GM12878 (cell line): ENCODE data around the gene XCR1. TPM values are rescaled to one million over a fixed set of nuclear protein-coding genes. Genes with fewer than 3 reads are reported as not detected.

Experiments used
- ATAC-seq: fragments of 200-7000 bp; cut with Tn5 transposase; 3 replicates; pipeline ENCODE4 v1.9.1; 2020; ENCODE audit warnings: mild to moderate bottlenecking, moderate library complexity
- BruUV-seq: library from RNA; stranded (reverse); fragments of 400-500 nt; replicated peaks from 2 replicates; lab custom pipeline; 2021; lab: Mats Ljungman, UMichigan
- CTCF ChIA-PET: fragments of 300-600 bp; sonication (Branson Sonifier 250); formaldehyde crosslinking; extraction: SDS; loops from one replicate; lab custom pipeline; 2021; ENCODE audit warnings: inconsistent platforms; lab: Yijun Ruan, JAX
- POLR2A ChIA-PET: fragments of 350-600 bp; formaldehyde crosslinking; extraction: SDS; loops from one replicate; lab custom pipeline; 2021; ENCODE audit warnings: inconsistent platforms; lab: Charles Lee
- RAD21 ChIA-PET: fragments of 300-600 bp; sonication (Branson Sonifier 250); formaldehyde crosslinking; loops from one replicate; lab custom pipeline; 2023; ENCODE audit warnings: antibody characterized with exemption; ENCODE audit not compliant: unreplicated experiment; lab: Charles Lee
- SMC1A ChIA-PET: fragments of 300-600 bp; sonication (Branson Sonifier 250); formaldehyde crosslinking; loops from one replicate; lab custom pipeline; 2023; ENCODE audit not compliant: unreplicated experiment, uncharacterized antibody; lab: Charles Lee
- DNase-seq: peaks from one replicate; pipeline ENCODE4 v3.0.0-alpha.2; 2011; ENCODE audit warnings: low read depth, low spot score
- FAIRE-seq: peaks from 3 replicates; lab custom pipeline; 2011; peaks lifted over from hg19 to GRCh38; lab: Jason Lieb, UNC
- H2AFZ ChIP-seq: 2 replicates; pipeline ENCODE4 v1.6.0; 2011; ENCODE audit warnings: low read depth, low read length, control low read depth; ENCODE audit not compliant: control insufficient read depth
- H3K27ac ChIP-seq: 2 replicates; pipeline ENCODE4 v1.5.1; 2011; ENCODE audit warnings: control low read depth; ENCODE audit not compliant: control insufficient read depth, insufficient read depth
- H3K27me3 ChIP-seq, 2 experiments: replicated peaks in 1 of 2; 2 replicates each; pipeline versions ENCODE4 v1.6.0 to v1.6.1; 2011; ENCODE audit warnings: low read length in 1 of 2; ENCODE audit not compliant: control insufficient read depth in 2 of 2, insufficient read depth in 2 of 2
- H3K36me3 ChIP-seq, 2 experiments: 2 replicates each; pipeline ENCODE4 v1.5.1; 2011; ENCODE audit warnings: low read length in 1 of 2; ENCODE audit not compliant: control insufficient read depth in 2 of 2, insufficient read depth in 2 of 2
- H3K4me1 ChIP-seq: 2 replicates; pipeline ENCODE4 v1.6.1; 2011; ENCODE audit warnings: mild to moderate bottlenecking, low read length, moderate library complexity, mixed read lengths; ENCODE audit not compliant: control insufficient read depth, insufficient read depth
- H3K4me2 ChIP-seq: 2 replicates; pipeline ENCODE4 v1.6.0; 2011; ENCODE audit warnings: control low read depth; ENCODE audit not compliant: control insufficient read depth, insufficient read depth
- H3K4me3 ChIP-seq: fragments of 200-600 bp; sonication (generic); 2 replicates; pipeline ENCODE4 v1.5.1; 2016
- H3K79me2 ChIP-seq: 2 replicates; pipeline ENCODE4 v1.6.0; 2011; ENCODE audit warnings: low read length; ENCODE audit not compliant: control insufficient read depth, insufficient read depth
- H3K9ac ChIP-seq: 2 replicates; pipeline ENCODE4 v1.8.0; 2011; ENCODE audit warnings: low read length, control low read depth, mixed read lengths; ENCODE audit not compliant: control insufficient read depth, insufficient read depth
- H3K9me3 ChIP-seq: replicated peaks from 3 replicates; pipeline ENCODE4 v1.5.1; 2011; ENCODE audit warnings: mild to moderate bottlenecking, low read length; ENCODE audit not compliant: control insufficient read depth, insufficient read depth
- H4K20me1 ChIP-seq: 2 replicates; pipeline ENCODE4 v1.6.0; 2011; ENCODE audit not compliant: control insufficient read depth, insufficient read depth
- CHD2 ChIP-seq: IDR thresholded peaks from 2 replicates; pipeline ENCODE4 v1.6.1; 2011; ENCODE audit warnings: low read depth, low read length, improper control_type of control experiment, borderline replicate concordance
- CREM ChIP-seq: IDR thresholded peaks from 2 replicates; pipeline ENCODE4 v1.6.1; 2014; ENCODE audit warnings: antibody characterized with exemption, low read depth
- FOXM1 ChIP-seq: IDR thresholded peaks from 2 replicates; pipeline ENCODE4 v1.6.1; 2012; ENCODE audit warnings: low read depth, mild to moderate bottlenecking, inconsistent platforms, low read length, moderate library complexity
- GATAD2B ChIP-seq: fragments of 450-650 bp; conservative IDR thresholded peaks from 2 replicates; pipeline ENCODE4 v1.6.1; 2017; ENCODE audit warnings: low read depth, mild to moderate bottlenecking, moderate library complexity
- IKZF1 ChIP-seq: fragments of 450-650 bp; conservative IDR thresholded peaks from 2 replicates; pipeline ENCODE4 v1.6.1; 2017; ENCODE audit warnings: antibody characterized with exemption, mild to moderate bottlenecking
- MEF2A ChIP-seq: IDR thresholded peaks from 2 replicates; pipeline ENCODE4 v1.6.1; 2011; ENCODE audit warnings: low read depth, mild to moderate bottlenecking, low read length, moderate library complexity; ENCODE audit not compliant: insufficient read depth
- MEF2B ChIP-seq: fragments of 450-650 bp; IDR thresholded peaks from 2 replicates; pipeline ENCODE4 v1.6.1; 2018; ENCODE audit warnings: mild to moderate bottlenecking, moderate library complexity; ENCODE audit not compliant: partially characterized antibody, poor library complexity, severe bottlenecking
- NFYA ChIP-seq: IDR thresholded peaks from 2 replicates; pipeline ENCODE4 v1.6.1; 2011; ENCODE audit warnings: low read depth, mild to moderate bottlenecking, low read length, improper control_type of control experiment, borderline replicate concordance
- POU2F2 ChIP-seq: IDR thresholded peaks from 3 replicates; pipeline ENCODE4 v1.6.1; 2011; ENCODE audit warnings: low read depth, mild to moderate bottlenecking, low read length, borderline replicate concordance
- RBBP5 ChIP-seq: fragments of 200-600 bp; sonication (generic); conservative IDR thresholded peaks from 2 replicates; pipeline ENCODE4 v1.6.1; 2016
- RELA ChIP-seq: fragments of 450-650 bp; IDR thresholded peaks from 2 replicates; pipeline ENCODE4 v1.8.0; 2014; ENCODE audit warnings: borderline replicate concordance; ENCODE audit not compliant: partially characterized antibody
- RUNX3 ChIP-seq: IDR thresholded peaks from 2 replicates; pipeline ENCODE4 v1.6.1; 2012; ENCODE audit warnings: low read length, inconsistent platforms
- SIX5 ChIP-seq: IDR thresholded peaks from 2 replicates; pipeline ENCODE4 v1.6.1; 2011; ENCODE audit warnings: mild to moderate bottlenecking, low read depth, low read length, moderate library complexity; ENCODE audit not compliant: severe bottlenecking
- STAT1 ChIP-seq: fragments of 450-650 bp; conservative IDR thresholded peaks from 2 replicates; pipeline ENCODE4 v1.6.1; 2014; ENCODE audit warnings: antibody characterized with exemption, mild to moderate bottlenecking
- SUPT20H ChIP-seq: IDR thresholded peaks from 2 replicates; pipeline ENCODE4 v1.6.1; 2011; ENCODE audit warnings: low read depth, mild to moderate bottlenecking, low read length, moderate library complexity, borderline replicate concordance; ENCODE audit not compliant: control insufficient read depth
- WGBS: methylation state at CpG from one replicate; pipeline ENCODE4 v1.1.6; 2016; ENCODE audit warnings: low lambda C conversion rate; ENCODE audit not compliant: insufficient replicate concordance, insufficient coverage; ENCODE audit errors: missing lambda C conversion rate; 5-methylcytosine and 5-hydroxymethylcytosine counted together
- in situ Hi-C: fragments of 300-500 bp; cut with MboI; formaldehyde crosslinking; loops from 9 replicates; pipeline ENCODE4 v1.14.3; 2018; ENCODE audit warnings: mixed read lengths
- intact Hi-C: fragments of 100-400 bp; cut with micrococcal nuclease; formaldehyde crosslinking; loops from one replicate; pipeline ENCODE4 v1.14.2; 2022; ENCODE audit not compliant: unreplicated experiment
- polyA plus RNA-seq, 11 experiments: library from polyadenylated mRNA; depleted of rRNA in 4 of 11; unstranded in 6 of 11; stranded (reverse) in 5 of 11; fragments of >200 nt; fragmentation: Nextera tagmentation in 4 of 11; fragmentation: Illumina TruSeq in 1 of 11; extraction: Ambion mirVana in 4 of 11; extraction: Trizol in 1 of 11; gene quantifications; 1 replicate in 1 of 11; 2 replicates in 10 of 11; pipeline versions ENCODE4 v1.2.1 to v1.2.3, GENCODE V29; 2011 to 2016; ENCODE audit warnings: inconsistent platforms in 2 of 11, missing spikeins in 2 of 11, low read depth in 1 of 11
- total RNA-seq, 4 experiments: library from RNA; depleted of rRNA in 3 of 4; stranded (reverse); fragments of >200 nt in 3 of 4; fragmentation: Illumina TruSeq in 1 of 4; extraction: Trizol in 1 of 4; gene quantifications; 2 replicates each; pipeline versions ENCODE4 v1.2.1 to v1.2.3, GENCODE V29; 2013 to 2021

Gene XCR1
- total and polyA plus RNA-seq, 10 of the 15 experiments (the other 5 are each of a cell fraction or from before 2014, with no cell fraction given) = 0.02 to 0.29 (median 0.13) TPM; not detected in 2

- Histone ChIP-seq H4K20me1 (no peaks in the 10 kb centered on the region), H2AFZ (no peak overlapping the region), H3K4me2 (peak overlapping the region; percentile 84), H3K4me3 (peak overlapping the region; percentile 16; the same call in 1 of the 2 replicates), H3K36me3 (no peaks in the 10 kb centered on the region), H3K9ac (no peak overlapping the region), H3K27ac (peak overlapping the region; percentile 37; the same call in 1 of the 2 replicates), H3K9me3 (no peaks in the 10 kb centered on the region), H3K4me1 (peaks cover 30% of the 10 kb centered on the region), H3K27me3 (no peaks in the 10 kb centered on the region), H3K79me2 (peaks cover 16% of the 10 kb centered on the region)
- 66% methylated on average over 2 of the region's 2 CpGs for WGBS
- DNase-seq (no peak), FAIRE-seq (no peak), ATAC-seq (no peak)
- in situ Hi-C loops (no loop called here), intact Hi-C loops (no loop called here)
- BruUV-seq = no TSS peak
- ChIA-PET SMC1A (interaction anchor here (0.8 to 5.7 kb wide), 13 partner anchors 10 to 376 kb away, joined by 3 to 35 read pairs (median 4); no protein-coding TSS in a partner anchor), CTCF (interaction anchor here (0.6 to 5.2 kb wide), 4 partner anchors 32 to 85 kb away, joined by 3 to 40 read pairs (median 14); no protein-coding TSS in a partner anchor), POLR2A (interaction anchor here (0.6 to 0.9 kb wide), 2 partner anchors 13 to 39 kb away, joined by 3 to 4 read pairs; no protein-coding TSS in a partner anchor), RAD21 (interaction anchor here (0.7 to 5.0 kb wide), 10 partner anchors 13 to 215 kb away, joined by 3 to 32 read pairs (median 5); partner anchors contain the start of gene CCR1)
- TF ChIP-seq RELA = no peak
- TF ChIP-seq IKZF1 = 0 out of 2 replicates have a peak, but pooled peaks have one; percentile 2
- TF ChIP-seq RUNX3 = peak; percentile 26; the same call in 1 of the 2 replicates
Measured at GRCh38 chr3:45992821-45993221, 34.5 kb downstream of the XCR1 start.

GRCh38 chr3:45992133-45992729 lies 35.1 kb downstream of the XCR1 start:
- BruUV-seq = no TSS peak
- SMC1A ChIA-PET = interaction anchor here (0.7 to 5.7 kb wide), 11 partner anchors 10 to 884 kb away, joined by 3 to 35 read pairs (median 4); no protein-coding TSS in a partner anchor
- peaks cover 16% of the 10 kb centered on the region for H3K79me2 ChIP-seq
- in situ Hi-C loops (no loop called here), intact Hi-C loops (no loop called here)
- RAD21 ChIA-PET = interaction anchor here (0.7 to 5.0 kb wide), 7 partner anchors 12 to 85 kb away, joined by 3 to 32 read pairs (median 6); no protein-coding TSS in a partner anchor
- 43% methylated on average over 2 of the region's 2 CpGs for WGBS
- H3K4me1 ChIP-seq = peaks cover 30% of the 10 kb centered on the region
- no peaks in the 10 kb centered on the region for H3K36me3 ChIP-seq
- H2AFZ ChIP-seq = no peak overlapping the region
- DNase-seq (no peak), FAIRE-seq (peak; percentile 18), ATAC-seq (no peak)
- peak overlapping the region; percentile 10; the same call in 1 of the 2 replicates for H3K27ac ChIP-seq
- no peak overlapping the region for H3K9ac ChIP-seq
- CTCF ChIA-PET = interaction anchor here (0.6 to 5.2 kb wide), 3 partner anchors 33 to 85 kb away, joined by 3 to 40 read pairs (median 23); no protein-coding TSS in a partner anchor
- peak overlapping the region; percentile 84 for H3K4me2 ChIP-seq
- POLR2A ChIA-PET = interaction anchor here (0.9 kb wide), 1 partner anchor 12 kb away, joined by 4 read pairs; no protein-coding TSS in a partner anchor
- H4K20me1 ChIP-seq = no peaks in the 10 kb centered on the region
- peak overlapping the region; percentile 16; the same call in 1 of the 2 replicates for H3K4me3 ChIP-seq
- H3K9me3 ChIP-seq = no peaks in the 10 kb centered on the region
- no peaks in the 10 kb centered on the region for H3K27me3 ChIP-seq
- TF ChIP-seq NFYA (no peak), CHD2 (no peak), CREM (no peak), MEF2B (peak; percentile 54), POU2F2 (no peak), RBBP5 (no peak), SUPT20H (no peak), SIX5 (no peak), STAT1 (no peak), GATAD2B (no peak), FOXM1 (peak; percentile 17; the same call in 1 of the 2 replicates), MEF2A (peak; percentile 60; the same call in 1 of the 2 replicates)
